ENCODE data around the gene CEP152. TPM values are rescaled to one million over a fixed set of nuclear protein-coding genes. Genes with fewer than 3 reads are reported as not detected.

The CEP152 gene
- total RNA-seq, 4 donors from 2014 or later: 13.7 to 43.7 (median 16.5) TPM

DNA sequence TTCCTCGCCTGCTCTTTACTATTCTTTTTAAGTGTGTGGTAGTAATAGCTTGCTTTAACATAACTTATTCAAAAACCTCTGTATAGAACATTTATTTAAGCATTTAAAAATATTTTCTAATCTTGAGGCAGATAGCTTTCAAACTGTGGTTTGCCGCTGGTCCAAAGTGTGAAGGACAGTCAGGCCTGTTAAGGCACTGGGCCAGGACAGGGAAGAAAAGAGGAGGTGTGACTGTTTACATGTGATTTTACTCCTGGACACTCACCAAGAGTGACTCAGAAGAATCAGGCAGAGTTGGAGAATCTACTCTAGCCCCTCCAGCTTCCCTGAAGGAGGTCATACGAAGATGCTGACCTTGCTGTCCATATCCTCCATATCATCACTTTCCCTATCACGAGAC, 44.7 kb downstream of the CEP152 start:
- H3K4me1 ChIP-seq: no peaks in the 10 kb centered on the region
- no peak for DNase-seq

DNA sequence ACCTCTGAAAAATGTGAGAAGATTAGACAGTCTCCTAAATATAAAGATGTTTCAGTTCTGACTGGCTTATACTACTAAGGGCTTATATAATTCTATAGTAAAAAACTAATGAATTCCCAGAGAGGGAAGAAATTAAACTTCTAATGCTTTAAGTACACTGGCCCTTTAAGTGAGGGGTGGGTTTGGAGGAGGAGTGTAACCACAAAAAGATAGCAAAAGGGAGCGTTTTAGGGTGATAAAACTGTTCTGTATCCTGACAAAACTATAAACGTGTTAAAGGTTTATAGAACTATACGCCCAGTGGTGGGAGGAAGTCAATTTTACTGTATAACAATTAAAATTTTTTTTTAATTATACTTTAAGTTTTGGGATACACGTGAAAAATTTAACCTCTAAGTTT, 45.8 kb downstream of the CEP152 start:
- H3K9me3 ChIP-seq: no peaks in the 10 kb centered on the region
- TF ChIP-seq, protein P1, sequence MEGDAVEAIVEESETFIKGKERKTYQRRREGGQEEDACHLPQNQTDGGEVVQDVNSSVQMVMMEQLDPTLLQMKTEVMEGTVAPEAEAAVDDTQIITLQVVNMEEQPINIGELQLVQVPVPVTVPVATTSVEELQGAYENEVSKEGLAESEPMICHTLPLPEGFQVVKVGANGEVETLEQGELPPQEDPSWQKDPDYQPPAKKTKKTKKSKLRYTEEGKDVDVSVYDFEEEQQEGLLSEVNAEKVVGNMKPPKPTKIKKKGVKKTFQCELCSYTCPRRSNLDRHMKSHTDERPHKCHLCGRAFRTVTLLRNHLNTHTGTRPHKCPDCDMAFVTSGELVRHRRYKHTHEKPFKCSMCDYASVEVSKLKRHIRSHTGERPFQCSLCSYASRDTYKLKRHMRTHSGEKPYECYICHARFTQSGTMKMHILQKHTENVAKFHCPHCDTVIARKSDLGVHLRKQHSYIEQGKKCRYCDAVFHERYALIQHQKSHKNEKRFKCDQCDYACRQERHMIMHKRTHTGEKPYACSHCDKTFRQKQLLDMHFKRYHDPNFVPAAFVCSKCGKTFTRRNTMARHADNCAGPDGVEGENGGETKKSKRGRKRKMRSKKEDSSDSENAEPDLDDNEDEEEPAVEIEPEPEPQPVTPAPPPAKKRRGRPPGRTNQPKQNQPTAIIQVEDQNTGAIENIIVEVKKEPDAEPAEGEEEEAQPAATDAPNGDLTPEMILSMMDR (IDR thresholded peaks at IDR 0.05): no peak
- TF ChIP-seq POLR2A (IDR thresholded peaks at IDR 0.05): no peak

More for the DNA sequence above, 44.7 kb downstream of the CEP152 start:
- no peaks in the 10 kb centered on the region for H3K9me3 ChIP-seq
- no peaks in the 10 kb centered on the region for H3K36me3 ChIP-seq
- H3K27ac ChIP-seq: no peak overlapping the region
- H3K27me3 ChIP-seq: no peaks in the 10 kb centered on the region
- H3K4me3 ChIP-seq: no peak overlapping the region
- TF ChIP-seq POLR2A (IDR thresholded peaks at IDR 0.05): no peak
- TF ChIP-seq, protein P1 (IDR thresholded peaks at IDR 0.05): no peak

DNA sequence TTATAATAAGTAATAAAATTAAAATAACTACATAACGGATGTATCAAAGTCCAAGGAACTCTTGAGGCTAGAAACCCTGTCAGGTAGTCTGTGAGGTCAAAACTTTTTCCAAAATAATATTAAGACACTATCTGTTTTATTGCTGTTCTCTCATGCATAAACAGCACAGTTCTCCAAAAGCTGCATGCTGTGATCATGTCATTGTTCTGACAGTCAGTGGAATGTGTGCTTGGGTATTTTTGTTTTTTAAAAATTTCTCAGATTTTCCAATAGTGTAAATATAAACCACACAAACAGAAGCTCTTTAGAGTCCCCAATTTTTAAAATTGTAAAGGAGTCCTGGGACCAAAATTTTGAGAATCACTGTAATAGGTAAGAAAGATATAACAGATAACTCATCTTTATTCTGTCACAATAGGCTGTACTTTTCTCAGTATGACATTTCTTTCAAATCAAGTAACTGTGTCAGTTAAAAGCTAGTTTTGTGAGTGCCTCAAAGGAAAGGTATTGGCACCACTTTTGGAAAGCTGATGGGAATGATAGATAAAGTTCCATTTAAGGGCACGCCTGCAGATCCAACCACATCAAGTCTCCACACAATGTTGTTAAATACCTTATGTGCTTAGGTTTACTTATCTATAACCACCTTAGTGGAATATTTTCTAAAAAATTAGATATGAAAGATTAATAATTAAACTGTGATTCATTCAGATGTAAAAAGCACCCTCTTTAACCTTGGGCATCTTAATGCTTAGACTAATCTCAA, 49.3 kb downstream of the CEP152 start:
- TF ChIP-seq POLR2A (IDR thresholded peaks at IDR 0.05): no peak
- TF ChIP-seq, protein P1 (IDR thresholded peaks at IDR 0.05): no peak
- H3K27ac ChIP-seq: no peak overlapping the region
- H3K9me3 ChIP-seq: no peaks in the 10 kb centered on the region
- DNase-seq: no peak
- no peaks in the 10 kb centered on the region for H3K27me3 ChIP-seq
- no peak overlapping the region for H3K4me3 ChIP-seq
- no peaks in the 10 kb centered on the region for H3K4me1 ChIP-seq
- H3K36me3 ChIP-seq: no peaks in the 10 kb centered on the region

More for the DNA sequence above, 45.8 kb downstream of the CEP152 start:
- H3K27ac ChIP-seq: no peak overlapping the region
- no peak overlapping the region for H3K4me3 ChIP-seq
- no peak for DNase-seq
- H3K27me3 ChIP-seq: no peaks in the 10 kb centered on the region
- no peaks in the 10 kb centered on the region for H3K36me3 ChIP-seq
- no peaks in the 10 kb centered on the region for H3K4me1 ChIP-seq

DNA sequence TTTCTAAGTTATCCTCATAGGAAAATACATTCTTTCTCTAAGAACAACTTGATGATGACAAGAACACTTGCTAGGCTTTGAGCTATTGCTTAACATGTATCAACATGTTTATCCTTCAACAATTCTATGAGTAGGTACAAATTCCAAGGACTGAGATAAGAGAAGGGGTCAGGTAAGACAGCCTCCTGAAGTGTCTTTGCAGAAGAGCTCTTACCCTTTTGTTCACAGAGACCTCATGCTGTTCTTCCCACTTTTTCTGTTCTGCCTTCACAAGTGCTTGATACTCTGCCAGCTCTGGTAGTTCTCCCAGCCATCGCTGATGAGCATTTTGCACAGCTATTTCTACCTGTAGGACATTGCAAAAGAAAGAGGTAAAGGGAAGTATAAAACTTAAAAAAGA, 50.9 kb downstream of the CEP152 start:
- Histone ChIP-seq H3K4me1 (no peaks in the 10 kb centered on the region), H3K36me3 (no peaks in the 10 kb centered on the region), H3K4me3 (no peak overlapping the region), H3K9me3 (no peaks in the 10 kb centered on the region), H3K27me3 (no peaks in the 10 kb centered on the region), H3K27ac (no peak overlapping the region)
- DNase-seq: no peak
- TF ChIP-seq, protein P1 (IDR thresholded peaks at IDR 0.05): no peak
- no peak for TF ChIP-seq POLR2A (IDR thresholded peaks at IDR 0.05)

DNA sequence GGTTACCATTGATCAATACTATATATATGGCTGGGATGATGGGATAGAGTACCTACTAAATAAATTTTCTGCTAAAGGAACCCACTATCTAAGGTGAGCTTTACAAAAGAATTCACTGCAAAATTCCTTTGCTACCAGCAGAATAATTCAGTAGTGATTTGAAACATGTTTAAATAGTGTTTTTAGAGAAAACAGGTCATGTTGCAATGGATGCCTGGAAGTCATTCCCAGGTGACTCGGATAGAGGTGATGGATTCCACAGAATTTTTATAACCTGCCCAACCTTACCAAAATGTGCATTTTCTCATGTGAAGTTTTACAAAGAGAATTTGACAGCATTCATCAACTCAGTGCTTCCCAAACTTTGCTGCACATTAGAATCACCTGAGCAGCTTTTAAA, 53.2 kb downstream of the CEP152 start:
- TF ChIP-seq, protein P1 (IDR thresholded peaks at IDR 0.05): no peak
- no peak for TF ChIP-seq POLR2A (IDR thresholded peaks at IDR 0.05)
- Histone ChIP-seq H3K4me3 (no peak overlapping the region), H3K4me1 (no peaks in the 10 kb centered on the region), H3K27me3 (no peaks in the 10 kb centered on the region), H3K27ac (no peak overlapping the region), H3K36me3 (no peaks in the 10 kb centered on the region), H3K9me3 (no peaks in the 10 kb centered on the region)
- DNase-seq: no peak

All from Peyer's patch (tissue), 4 donors.